Inferior parietal cortex (tissue), 1 donor: ENCODE measurements around the gene NACA.
"Not testable (repeated sequence)": the region's sequence is repeated elsewhere in the genome, so short reads cannot be mapped to it uniquely, and the experiment has no call there.

ENCODE experiments used
- DNase-seq: peaks from one replicate; pipeline ENCODE4 v3.0.0-alpha.2; 2016; ENCODE audit errors: extremely low spot score

NACA gene

GRCh38 chr12:56723889-56724700 is 1.0 kb downstream of the NACA start:
- DNase-seq: peak; percentile 40

- no peak for DNase-seq
Measured at GRCh38 chr12:56723352-56723751, 1.7 kb downstream of the NACA start.

- no peak for DNase-seq
Measured at GRCh38 chr12:56722832-56723231, 2.3 kb downstream of the NACA start.

- DNase-seq: no peak
Measured at GRCh38 chr12:56721721-56722120, 3.4 kb downstream of the NACA start.

GRCh38 chr12:56721216-56721615 is 3.9 kb downstream of the NACA start:
- DNase-seq: no peak

- DNase-seq: no peak
Measured at GRCh38 chr12:56720731-56721151, 4.4 kb downstream of the NACA start.

GRCh38 chr12:56719056-56719455 is 6.0 kb downstream of the NACA start:
- DNase-seq: no peak

GRCh38 chr12:56718636-56719035 is 6.5 kb downstream of the NACA start:
- no peak for DNase-seq

GRCh38 chr12:56718149-56718548 is 7.0 kb downstream of the NACA start:
- no peak for DNase-seq

GRCh38 chr12:56716933-56717880 is 7.9 kb downstream of the NACA start:
- no peak for DNase-seq

- DNase-seq: no peak
Measured at GRCh38 chr12:56716458-56716857, 8.6 kb downstream of the NACA start.

- DNase-seq: no peak
Measured at GRCh38 chr12:56715798-56716197, 9.3 kb downstream of the NACA start.

GRCh38 chr12:56714431-56714929 is 10.6 kb downstream of the NACA start:
- DNase-seq: no peak

GRCh38 chr12:56713345-56713744 is 11.8 kb downstream of the NACA start:
- DNase-seq: no peak

- DNase-seq: no peak
Measured at GRCh38 chr12:56709759-56710376, 15.2 kb downstream of the NACA start.

GRCh38 chr12:56704522-56704921 is 20.6 kb downstream of the NACA start:
- DNase-seq: not testable (repeated sequence)

- no peak for DNase-seq
Measured at GRCh38 chr12:56699020-56699661, 26.0 kb downstream of the NACA start.

- no peak for DNase-seq
Measured at GRCh38 chr12:56695327-56696101, 29.6 kb downstream of the NACA start.

GRCh38 chr12:56694161-56694560 is 30.9 kb downstream of the NACA start:
- DNase-seq: no peak

GRCh38 chr12:56688846-56689109 is 36.3 kb downstream of the NACA start:
- DNase-seq: no peak
